GM21423 (cell line): ENCODE data around the gene ADGRD1.
"Not testable (repeated sequence)": the region's sequence is repeated elsewhere in the genome, so short reads cannot be mapped to it uniquely, and the experiment has no call there.

ENCODE experiments used
- ATAC-seq: cut with Tn5 transposase; IDR thresholded peaks from one replicate; pipeline ENCODE4 v1.9.1; 2021; ENCODE audit warnings: mild to moderate bottlenecking, moderate library complexity; ENCODE audit not compliant: unreplicated experiment

ADGRD1 gene

GRCh38 chr12:130937063-130937462 lies 16.6 kb upstream of the ADGRD1 start:
- ATAC-seq, result no peak

DNA sequence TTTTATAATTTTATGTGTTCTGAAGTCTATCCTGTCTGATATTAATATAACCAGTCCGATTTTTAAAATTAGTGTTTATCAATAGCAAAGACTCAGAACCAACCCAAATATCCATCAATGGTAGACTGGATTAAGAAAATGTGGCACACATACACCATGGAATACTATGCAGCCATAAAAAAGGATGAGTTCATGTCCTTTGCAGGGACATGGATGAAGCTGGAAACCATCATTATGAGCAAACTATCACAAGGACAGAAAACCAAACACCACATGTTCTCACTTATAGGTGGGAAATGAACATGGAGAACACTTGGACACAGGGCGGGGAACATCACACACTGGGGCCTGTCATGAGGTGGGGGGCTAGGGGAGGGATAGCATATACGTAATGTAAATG lies 16.2 kb upstream of the ADGRD1 start:
- not testable (repeated sequence) for ATAC-seq

DNA sequence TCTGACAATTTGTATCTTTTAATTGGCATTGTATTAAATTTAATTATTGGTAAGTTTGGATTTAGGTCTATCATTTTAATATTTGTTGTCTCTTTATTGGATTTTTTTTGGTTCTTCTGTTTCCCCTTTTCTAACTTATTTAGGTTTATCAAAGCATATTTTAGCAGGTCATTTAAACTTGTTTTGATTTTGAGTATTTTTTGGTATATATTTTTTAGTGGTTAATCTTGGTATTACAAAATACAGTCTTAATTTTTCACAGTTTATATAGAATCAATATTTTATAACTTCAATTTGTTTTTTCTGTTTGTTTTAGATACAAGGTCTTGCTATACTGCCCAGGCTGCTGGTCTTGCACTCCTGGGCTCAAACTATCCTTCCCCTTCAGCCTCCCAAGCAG lies 15.5 kb upstream of the ADGRD1 start:
- ATAC-seq, result no peak

- no peak for ATAC-seq
Measured at GRCh38 chr12:130944878-130945277, 8.8 kb upstream of the ADGRD1 start.

DNA sequence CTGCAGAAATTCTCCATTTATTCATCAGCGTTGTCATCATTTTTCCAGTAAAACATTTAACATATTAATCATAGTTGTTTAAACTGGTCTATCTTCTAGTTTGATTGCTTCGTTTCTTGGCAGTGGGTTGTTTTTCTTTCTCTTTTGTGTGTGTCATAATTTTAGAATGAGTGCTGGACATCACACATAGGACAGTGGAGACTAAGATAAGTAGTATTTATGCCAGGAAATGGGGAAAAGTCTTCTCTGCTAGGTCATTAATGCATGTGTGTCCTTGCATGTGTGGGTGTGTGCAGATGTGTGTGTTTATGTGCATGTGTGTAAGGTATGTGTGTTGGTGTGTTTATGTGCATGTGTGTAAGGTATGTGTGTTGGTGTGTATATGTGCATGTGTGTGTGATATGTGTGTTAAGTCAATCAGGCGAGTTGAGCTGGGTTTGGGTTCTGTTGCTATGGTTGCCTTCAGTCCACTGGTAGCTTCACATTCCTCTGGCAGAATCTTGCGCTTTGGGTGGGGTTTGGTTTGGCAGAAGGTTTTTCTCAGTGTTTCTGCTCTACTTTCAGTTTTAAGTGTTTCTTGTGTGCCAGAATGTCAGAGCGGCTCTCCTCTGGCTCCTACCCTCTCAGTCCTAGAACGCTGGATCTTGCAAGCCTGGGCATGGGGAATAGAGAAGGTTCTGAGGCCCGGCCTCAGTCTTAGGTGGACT lies 7.8 kb upstream of the ADGRD1 start:
- no peak for ATAC-seq

DNA sequence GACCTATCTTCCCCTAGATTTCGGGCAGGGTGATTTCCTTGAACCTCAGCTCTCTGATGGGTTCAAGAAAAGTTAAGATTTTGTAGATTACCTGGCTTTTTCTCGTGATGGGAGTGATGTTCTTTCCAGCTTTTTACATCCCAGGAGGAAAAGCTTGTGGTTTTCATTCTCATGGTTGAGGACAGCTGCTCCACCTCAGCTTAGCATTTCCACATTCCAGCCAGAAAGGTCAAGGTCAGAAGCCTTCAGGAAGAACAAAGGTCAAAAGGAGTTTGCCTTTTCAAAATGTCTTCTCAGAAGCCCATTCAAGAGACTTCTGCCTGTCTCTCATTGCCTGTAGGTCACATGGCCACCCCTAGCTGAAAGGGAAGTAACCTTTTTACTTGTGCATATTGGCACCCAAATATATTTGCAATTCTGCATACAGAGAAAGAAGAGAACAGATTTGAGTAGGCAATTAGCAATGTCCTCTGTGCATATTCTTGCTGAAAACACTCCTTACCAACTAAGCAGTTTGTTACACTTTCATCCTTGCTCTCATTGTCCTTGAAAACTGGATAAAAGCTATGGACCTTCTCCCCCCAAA lies 6.6 kb upstream of the ADGRD1 start:
- ATAC-seq, result no peak

GRCh38 chr12:130948136-130948535 lies 5.6 kb upstream of the ADGRD1 start:
- no peak for ATAC-seq

GRCh38 chr12:130948751-130949150 lies 5.0 kb upstream of the ADGRD1 start:
- no peak for ATAC-seq

GRCh38 chr12:130949806-130950205 lies 3.9 kb upstream of the ADGRD1 start:
- ATAC-seq, result no peak

DNA sequence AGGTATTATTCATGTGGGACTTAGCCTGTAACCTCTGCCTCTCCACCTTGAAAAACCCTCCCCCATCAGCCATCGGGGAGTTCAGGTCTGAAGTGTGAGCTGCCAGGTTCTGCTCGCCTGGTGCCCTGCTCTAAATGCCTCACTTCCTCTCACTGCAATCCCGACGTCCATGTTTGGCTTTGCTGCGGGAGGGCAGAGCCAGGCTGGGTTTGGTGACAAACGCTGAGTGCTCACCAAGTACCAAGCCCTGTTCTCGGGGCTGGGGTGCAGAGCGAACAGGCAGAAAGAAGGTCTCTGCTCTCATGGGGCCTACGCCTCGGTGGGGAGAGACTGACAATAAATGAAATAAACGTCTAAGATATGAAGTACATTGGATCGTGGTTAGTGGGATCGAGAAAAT lies 2.1 kb upstream of the ADGRD1 start:
- ATAC-seq, result no peak

GRCh38 chr12:130952171-130952954 lies 1.3 kb upstream of the ADGRD1 start:
- ATAC-seq, result no peak

DNA sequence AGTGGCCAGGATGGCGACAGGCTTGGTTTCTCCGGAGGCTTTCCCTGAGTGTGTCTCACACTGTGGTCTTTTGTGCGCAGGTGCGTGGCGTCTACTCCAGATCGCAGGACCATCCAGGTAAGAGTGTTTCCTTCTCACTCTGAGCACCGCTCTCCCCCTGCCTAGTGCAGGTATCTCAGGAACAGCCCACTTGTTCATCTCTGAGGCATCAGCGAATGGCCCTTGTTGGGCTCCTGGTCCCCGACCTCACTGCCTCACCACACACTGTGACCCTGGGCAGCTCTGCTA lies 781 bp downstream of the ADGRD1 start:
- no peak for ATAC-seq

GRCh38 chr12:130955238-130955816 lies 1.6 kb downstream of the ADGRD1 start:
- ATAC-seq, result no peak

- no peak for ATAC-seq
Measured at GRCh38 chr12:130956009-130956408, 2.3 kb downstream of the ADGRD1 start.

- ATAC-seq, result no peak
Measured at GRCh38 chr12:130956456-130957303, 3.0 kb downstream of the ADGRD1 start.

DNA sequence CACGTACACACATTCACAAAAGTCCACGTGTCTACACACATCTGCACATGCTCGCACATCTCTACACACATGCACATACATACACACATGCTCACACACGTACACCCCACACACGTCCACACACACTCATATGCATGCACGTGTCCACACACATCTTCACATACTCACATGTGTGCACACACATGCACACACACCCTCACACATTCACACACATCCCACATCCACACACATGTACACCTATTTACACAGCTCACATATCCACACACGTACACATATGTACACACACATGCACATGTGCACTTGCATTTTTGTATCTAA lies 3.6 kb downstream of the ADGRD1 start:
- ATAC-seq, result no peak

DNA sequence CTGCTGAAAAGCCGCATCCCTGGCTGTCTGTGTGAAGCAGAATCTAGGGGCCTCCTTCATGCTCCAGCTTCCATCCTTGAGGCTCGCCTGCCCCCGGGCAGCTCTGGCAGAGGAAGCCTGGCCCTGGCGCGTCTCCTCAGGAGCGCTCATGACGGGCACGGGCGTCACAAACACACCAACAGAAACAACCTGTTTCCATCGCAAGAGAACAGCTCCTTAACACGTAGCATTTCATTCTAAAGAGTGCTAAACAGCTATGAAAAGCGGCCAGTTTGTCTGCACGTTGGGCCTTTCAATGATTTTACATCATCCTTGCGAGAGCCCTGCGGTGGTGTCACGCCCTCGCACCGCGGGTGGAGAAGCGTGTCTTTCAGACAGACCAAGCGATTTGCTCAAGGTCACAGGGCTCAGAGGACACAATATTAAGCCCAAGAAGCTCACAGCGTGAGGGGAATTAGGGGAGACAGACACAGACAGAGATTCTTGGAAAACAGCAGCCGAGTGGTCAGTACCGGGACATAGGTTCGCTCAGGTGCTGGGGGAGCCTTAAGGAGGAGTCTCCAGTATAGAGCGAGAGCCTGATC lies 4.9 kb downstream of the ADGRD1 start:
- ATAC-seq, result no peak

- no peak for ATAC-seq
Measured at GRCh38 chr12:130959632-130960031, 5.9 kb downstream of the ADGRD1 start.

- no peak for ATAC-seq
Measured at GRCh38 chr12:130960058-130960457, 6.4 kb downstream of the ADGRD1 start.

DNA sequence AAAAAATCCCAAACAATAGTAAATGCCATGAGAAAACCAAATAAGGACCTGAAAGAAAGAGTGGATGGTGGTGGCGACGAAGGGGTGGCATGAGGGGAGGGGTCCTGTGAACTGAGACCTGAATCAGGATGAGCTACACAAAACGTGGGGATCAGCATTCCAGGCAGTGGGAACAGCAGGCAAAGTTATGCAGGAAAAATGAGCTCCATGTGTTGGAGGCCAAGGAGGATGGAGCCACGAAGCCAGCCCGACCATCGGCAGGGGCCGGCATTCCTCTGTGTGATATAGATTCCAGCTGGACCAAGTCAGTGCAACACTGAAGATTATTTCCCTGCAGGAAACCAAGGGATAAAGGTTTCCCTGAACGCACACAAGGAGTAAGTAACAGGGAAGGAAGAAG lies 7.1 kb downstream of the ADGRD1 start:
- no peak for ATAC-seq

DNA sequence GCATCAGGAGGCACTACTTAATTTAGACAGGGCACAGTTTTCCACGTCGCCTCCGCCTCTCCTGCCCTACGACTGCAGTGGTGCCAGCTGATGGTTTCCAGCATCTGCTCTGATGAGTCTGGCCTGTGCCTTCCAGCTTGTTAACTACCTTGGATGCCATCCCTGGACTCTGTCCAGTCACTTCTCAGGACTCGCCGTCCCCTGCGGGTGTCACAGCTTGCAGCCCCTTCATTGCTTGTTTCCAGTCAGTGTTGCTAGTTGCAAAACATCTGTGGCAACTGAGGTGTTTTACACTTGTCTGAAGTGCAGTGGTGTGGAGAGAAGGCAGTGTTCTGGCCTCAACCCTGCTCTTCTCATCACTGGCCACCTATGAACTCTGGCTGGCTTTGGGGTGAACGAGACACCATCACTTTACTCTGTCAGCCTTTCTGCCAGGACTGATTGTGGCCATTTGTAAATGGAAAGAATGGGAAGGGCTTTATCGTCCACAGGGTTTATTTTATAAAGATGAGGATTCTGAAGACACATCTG lies 8.3 kb downstream of the ADGRD1 start:
- ATAC-seq, result no peak
